IPS-20b (cell line): ENCODE measurements around the gene CAMK2A.
"Not testable (repeated sequence)": the region's sequence is repeated elsewhere in the genome, so short reads cannot be mapped to it uniquely, and the experiment has no call there.

Source experiments
- H3K27ac ChIP-seq: one replicate; pipeline ENCODE4 v1.5.1; 2013; ENCODE audit warnings: low read length
- H3K27me3 ChIP-seq: 2 replicates; pipeline ENCODE4 v1.6.1; 2013; ENCODE audit warnings: mild to moderate bottlenecking, low read length, inconsistent platforms; ENCODE audit not compliant: insufficient read depth
- H3K36me3 ChIP-seq: 2 replicates; pipeline ENCODE4 v1.6.1; 2013; ENCODE audit warnings: low read depth, mild to moderate bottlenecking, inconsistent platforms, low read length, moderate library complexity; ENCODE audit not compliant: insufficient read depth
- H3K4me1 ChIP-seq: 2 replicates; pipeline ENCODE4 v1.6.1; 2013; ENCODE audit warnings: mild to moderate bottlenecking, control low read depth, inconsistent platforms, low read length, moderate library complexity; ENCODE audit not compliant: insufficient read depth
- H3K4me3 ChIP-seq: 2 replicates; pipeline ENCODE4 v1.5.1; 2013; ENCODE audit warnings: mild to moderate bottlenecking, low read length, inconsistent platforms
- H3K9ac ChIP-seq: 2 replicates; pipeline ENCODE4 v1.6.1; 2013; ENCODE audit warnings: low read depth, mild to moderate bottlenecking, inconsistent platforms, low read length, moderate library complexity
- H3K9me3 ChIP-seq: 2 replicates; pipeline ENCODE4 v1.6.1; 2013; ENCODE audit warnings: mild to moderate bottlenecking, low read depth, low read length, inconsistent platforms; ENCODE audit not compliant: insufficient read depth

The CAMK2A gene

DNA sequence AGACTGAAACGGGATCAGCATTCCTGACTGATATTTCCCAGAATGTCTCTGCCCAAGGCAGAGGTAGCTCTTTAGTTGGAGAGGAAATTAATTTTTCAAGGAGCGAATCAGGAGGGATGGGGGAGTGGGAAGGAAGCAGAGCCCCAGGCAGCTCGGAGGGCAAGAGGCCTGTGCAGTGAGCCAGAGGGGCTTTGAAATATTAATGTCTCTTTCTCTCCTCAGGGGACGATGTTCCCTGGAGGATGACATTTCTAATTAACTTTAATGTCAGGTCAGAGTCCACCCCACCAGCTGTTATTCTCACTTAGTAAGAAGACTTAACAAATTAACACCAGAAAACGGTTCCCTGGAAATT, 54.1 kb downstream of the CAMK2A start:
- no peak overlapping the region for H3K27ac ChIP-seq
- no peaks in the 10 kb centered on the region for H3K4me1 ChIP-seq
- no peak overlapping the region for H3K4me3 ChIP-seq
- H3K9ac ChIP-seq = no peak overlapping the region
- no peaks in the 10 kb centered on the region; the same call in 1 of the 2 replicates for H3K27me3 ChIP-seq
- H3K36me3 ChIP-seq = no peaks in the 10 kb centered on the region
- H3K9me3 ChIP-seq = no peaks in the 10 kb centered on the region

DNA sequence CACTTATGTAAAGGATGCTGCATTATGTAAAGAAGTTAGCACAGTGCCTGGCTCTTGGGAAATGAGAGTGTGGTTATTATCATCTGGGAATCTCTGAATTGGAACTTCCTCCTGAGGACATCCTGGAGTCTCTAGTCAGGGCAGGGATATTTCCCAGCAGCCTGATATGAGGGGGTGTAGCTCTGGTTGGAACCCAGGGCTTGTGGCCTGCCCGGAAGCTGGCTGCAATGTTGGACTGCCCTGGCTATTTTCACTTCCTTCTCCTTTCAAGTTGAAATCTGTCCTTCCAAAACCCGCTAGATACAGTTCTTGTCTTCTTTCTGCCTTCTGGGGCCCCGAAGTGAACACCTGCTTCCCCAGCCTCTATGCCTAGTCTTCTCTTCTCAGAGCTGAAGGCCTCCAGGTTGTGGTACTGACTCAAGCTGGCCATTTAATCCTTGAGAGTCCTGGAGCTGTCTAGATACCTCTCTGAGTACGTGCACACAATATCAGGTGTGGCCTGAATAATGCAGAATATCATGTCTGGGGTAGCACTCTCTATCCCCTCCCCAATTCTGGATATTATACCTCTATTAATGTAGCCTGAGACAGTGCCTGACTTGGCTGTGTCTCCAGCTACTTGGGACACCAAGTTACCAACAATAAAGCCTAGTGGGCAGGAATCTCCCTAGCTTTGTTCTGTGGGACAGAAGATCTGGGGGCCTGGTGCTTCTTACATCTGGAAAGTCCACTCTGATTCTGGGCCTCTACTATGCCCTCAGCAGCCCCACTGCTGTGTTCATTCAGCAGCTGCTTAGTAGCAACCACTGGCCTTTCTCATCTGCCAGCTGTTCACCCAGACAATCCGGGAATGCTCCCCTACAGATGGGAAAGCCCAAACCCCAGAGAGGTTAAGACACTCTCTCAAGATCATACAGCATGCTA, 54.7 kb downstream of the CAMK2A start:
- no peak overlapping the region for H3K27ac ChIP-seq
- H3K27me3 ChIP-seq = no peaks in the 10 kb centered on the region; the same call in 1 of the 2 replicates
- no peak overlapping the region for H3K4me3 ChIP-seq
- no peaks in the 10 kb centered on the region for H3K4me1 ChIP-seq
- no peaks in the 10 kb centered on the region for H3K36me3 ChIP-seq
- H3K9ac ChIP-seq = no peak overlapping the region
- H3K9me3 ChIP-seq = no peaks in the 10 kb centered on the region

DNA sequence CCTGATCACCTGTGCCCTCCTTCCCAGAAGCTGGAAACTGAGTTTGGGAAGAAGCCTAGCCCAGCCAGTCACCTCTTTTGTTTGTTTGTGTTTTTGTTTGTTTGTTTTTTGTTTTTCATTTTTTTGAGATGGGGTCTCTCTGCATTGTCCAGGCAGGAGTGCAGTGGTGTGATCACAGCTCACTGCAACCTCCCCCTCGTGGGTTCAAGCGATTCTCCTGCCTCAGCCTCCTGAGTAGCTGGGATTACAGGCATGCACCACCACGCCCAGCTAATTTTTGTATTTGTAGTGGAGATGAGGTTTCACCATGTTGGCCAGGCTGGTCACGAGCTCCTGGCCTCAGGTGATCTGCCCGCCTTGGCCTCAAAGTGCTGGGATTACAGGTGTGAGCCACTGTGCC, 55.9 kb downstream of the CAMK2A start:
- not testable (repeated sequence) for H3K36me3 ChIP-seq, H3K9ac ChIP-seq, H3K27me3 ChIP-seq, H3K4me3 ChIP-seq, H3K27ac ChIP-seq, H3K9me3 ChIP-seq, H3K4me1 ChIP-seq

DNA sequence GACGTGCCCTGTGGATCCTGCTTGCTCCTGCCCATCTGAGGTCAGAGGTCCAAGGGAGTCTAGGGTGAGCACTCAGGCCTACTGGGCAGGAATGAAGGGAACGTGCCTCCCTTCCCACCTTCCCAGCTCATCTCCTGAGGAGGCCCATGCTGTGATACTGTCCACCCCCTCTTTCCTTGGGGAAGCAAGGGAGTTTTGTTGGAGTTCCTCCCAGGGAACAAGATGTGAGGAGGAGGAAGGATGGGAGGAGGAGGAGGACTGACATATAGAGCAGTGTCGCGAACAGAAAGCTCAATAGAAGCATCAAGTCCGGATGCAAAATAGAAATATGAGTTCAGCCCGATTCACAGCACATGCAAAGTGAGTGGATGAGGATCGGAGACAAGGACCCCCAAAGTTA, 58.7 kb downstream of the CAMK2A start:
- Histone ChIP-seq H3K9ac (no peak overlapping the region), H3K36me3 (no peaks in the 10 kb centered on the region), H3K4me3 (no peak overlapping the region), H3K27ac (no peak overlapping the region), H3K27me3 (no peaks in the 10 kb centered on the region), H3K4me1 (no peaks in the 10 kb centered on the region), H3K9me3 (no peaks in the 10 kb centered on the region)

DNA sequence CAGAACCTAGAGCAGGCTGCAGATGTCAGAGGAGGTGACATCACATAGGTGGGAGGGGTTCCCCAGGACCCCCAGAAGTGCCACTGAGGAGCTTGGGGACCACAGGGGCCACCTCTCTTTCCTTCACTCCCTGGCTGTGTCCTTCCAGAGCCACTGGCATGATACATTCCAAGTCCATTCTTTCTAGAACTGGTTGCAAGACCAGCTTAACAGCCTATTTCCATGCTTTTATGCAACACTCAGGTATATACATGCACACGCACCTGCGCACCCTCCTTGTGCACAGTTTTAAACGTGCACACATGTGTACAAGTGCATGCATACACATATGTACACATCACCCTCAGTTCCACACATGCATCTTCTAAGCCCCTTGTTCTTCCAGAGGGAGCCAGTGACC, 60.0 kb downstream of the CAMK2A start:
- no peak overlapping the region for H3K9ac ChIP-seq
- no peaks in the 10 kb centered on the region for H3K4me1 ChIP-seq
- no peaks in the 10 kb centered on the region for H3K9me3 ChIP-seq
- no peak overlapping the region for H3K27ac ChIP-seq
- H3K4me3 ChIP-seq = no peak overlapping the region
- no peaks in the 10 kb centered on the region for H3K36me3 ChIP-seq
- no peaks in the 10 kb centered on the region for H3K27me3 ChIP-seq

DNA sequence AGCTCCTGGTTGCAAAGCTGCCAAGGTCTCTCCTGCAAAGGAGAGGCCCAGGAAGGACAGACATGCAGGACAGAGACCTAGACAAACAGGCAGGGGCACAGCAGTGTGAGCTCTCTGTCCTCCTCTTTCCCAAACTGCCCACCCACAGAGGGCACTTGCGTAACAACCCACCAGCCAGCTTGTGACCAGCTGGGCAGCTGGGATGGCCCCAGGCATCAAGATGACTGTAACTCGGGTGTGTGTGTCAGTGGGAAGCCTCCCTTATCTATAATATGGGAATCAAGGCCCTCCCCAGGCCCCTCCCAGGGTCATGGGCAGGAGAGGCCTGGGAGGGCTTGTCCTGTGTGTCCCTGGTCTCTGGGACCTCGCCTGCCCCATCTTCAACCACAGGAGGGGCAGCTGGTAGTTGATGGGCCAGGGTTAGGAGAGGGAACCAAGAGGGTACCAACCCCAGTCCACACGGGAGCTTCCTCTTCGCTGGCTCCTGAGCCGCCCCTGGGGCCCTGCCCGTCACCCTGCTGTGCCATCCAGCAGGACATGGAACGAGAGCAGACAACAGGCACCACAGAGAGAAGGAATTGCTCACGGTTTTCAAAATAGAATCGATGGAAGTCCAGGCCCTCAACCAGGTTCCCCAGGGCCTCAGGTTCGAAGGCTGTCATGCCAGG, 61.8 kb downstream of the CAMK2A start:
- H3K4me1 ChIP-seq = no peaks in the 10 kb centered on the region
- no peaks in the 10 kb centered on the region for H3K27me3 ChIP-seq
- H3K9me3 ChIP-seq = no peaks in the 10 kb centered on the region
- H3K27ac ChIP-seq = no peak overlapping the region
- H3K4me3 ChIP-seq = no peak overlapping the region
- H3K9ac ChIP-seq = no peak overlapping the region
- H3K36me3 ChIP-seq = no peaks in the 10 kb centered on the region

GRCh38 chr5:150227036-150227435, 62.5 kb downstream of the CAMK2A start:
- H3K27me3 ChIP-seq = no peaks in the 10 kb centered on the region
- H3K36me3 ChIP-seq = no peaks in the 10 kb centered on the region
- H3K9ac ChIP-seq = no peak overlapping the region
- H3K4me3 ChIP-seq = no peak overlapping the region
- H3K4me1 ChIP-seq = no peaks in the 10 kb centered on the region
- no peaks in the 10 kb centered on the region for H3K9me3 ChIP-seq
- no peak overlapping the region for H3K27ac ChIP-seq

GRCh38 chr5:150224483-150225027, 65.0 kb downstream of the CAMK2A start:
- Histone ChIP-seq H3K9ac (no peak overlapping the region), H3K27ac (no peak overlapping the region), H3K4me3 (no peak overlapping the region), H3K9me3 (no peaks in the 10 kb centered on the region), H3K36me3 (no peaks in the 10 kb centered on the region), H3K27me3 (no peaks in the 10 kb centered on the region), H3K4me1 (no peaks in the 10 kb centered on the region)

GRCh38 chr5:150223474-150223873, 66.1 kb downstream of the CAMK2A start:
- H3K4me1 ChIP-seq = no peaks in the 10 kb centered on the region
- no peaks in the 10 kb centered on the region for H3K36me3 ChIP-seq
- H3K4me3 ChIP-seq = no peak overlapping the region
- H3K9me3 ChIP-seq = no peaks in the 10 kb centered on the region
- no peaks in the 10 kb centered on the region for H3K27me3 ChIP-seq
- no peak overlapping the region for H3K27ac ChIP-seq
- H3K9ac ChIP-seq = no peak overlapping the region

GRCh38 chr5:150222906-150223305, 66.7 kb downstream of the CAMK2A start:
- H3K27ac ChIP-seq = no peak overlapping the region
- no peaks in the 10 kb centered on the region for H3K36me3 ChIP-seq
- no peak overlapping the region for H3K4me3 ChIP-seq
- no peaks in the 10 kb centered on the region for H3K9me3 ChIP-seq
- H3K4me1 ChIP-seq = no peaks in the 10 kb centered on the region
- H3K27me3 ChIP-seq = peaks cover 2% of the 10 kb centered on the region
- H3K9ac ChIP-seq = no peak overlapping the region

DNA sequence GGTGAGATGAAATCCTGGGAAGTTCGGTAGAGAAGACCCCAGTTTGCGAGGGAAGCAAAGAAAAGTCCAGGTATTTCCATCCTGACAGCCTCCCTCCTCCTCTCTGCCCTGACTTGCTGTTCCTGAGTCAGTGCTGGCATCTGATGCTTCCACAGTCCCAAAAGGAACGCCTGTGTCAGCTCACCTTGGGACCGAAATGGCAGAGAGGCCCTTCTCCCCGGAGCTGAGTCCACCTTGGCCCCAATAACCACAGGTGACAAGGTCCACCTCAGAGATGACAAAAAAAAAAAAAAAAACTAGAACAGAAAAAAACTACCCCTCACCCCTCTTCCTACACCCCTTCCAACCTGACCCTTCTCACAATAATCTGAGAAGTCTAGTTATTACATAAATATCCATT, 68.1 kb downstream of the CAMK2A start:
- H3K27me3 ChIP-seq = peaks cover 13% of the 10 kb centered on the region

GRCh38 chr5:150219861-150220260, 69.7 kb downstream of the CAMK2A start:
- Histone ChIP-seq H3K27me3 (peaks cover 19% of the 10 kb centered on the region), H3K9ac (no peak overlapping the region), H3K27ac (no peak overlapping the region)

More for the DNA sequence above, 68.1 kb downstream of the CAMK2A start:
- Histone ChIP-seq H3K27ac (no peak overlapping the region), H3K9ac (no peak overlapping the region), H3K4me1 (no peaks in the 10 kb centered on the region), H3K36me3 (no peaks in the 10 kb centered on the region), H3K9me3 (no peaks in the 10 kb centered on the region), H3K4me3 (no peak overlapping the region)

More at GRCh38 chr5:150219861-150220260, 69.7 kb downstream of the CAMK2A start:
- Histone ChIP-seq H3K4me1 (no peaks in the 10 kb centered on the region), H3K36me3 (no peaks in the 10 kb centered on the region), H3K4me3 (no peak overlapping the region), H3K9me3 (no peaks in the 10 kb centered on the region)
